ENCODE data around the gene MAB21L4. TPM values are rescaled to one million over a fixed set of nuclear protein-coding genes. Genes with fewer than 3 reads are reported as not detected.

Gene MAB21L4
- total RNA-seq, 4 donors from 2014 or later, result 0.33 to 0.81 TPM; not detected in 2

GRCh38 chr2:240933966-240934700 is 38.2 kb upstream of the MAB21L4 start:
- TF ChIP-seq POLR2A (IDR thresholded peaks at IDR 0.05), result no peak
- TF ChIP-seq, protein P1, sequence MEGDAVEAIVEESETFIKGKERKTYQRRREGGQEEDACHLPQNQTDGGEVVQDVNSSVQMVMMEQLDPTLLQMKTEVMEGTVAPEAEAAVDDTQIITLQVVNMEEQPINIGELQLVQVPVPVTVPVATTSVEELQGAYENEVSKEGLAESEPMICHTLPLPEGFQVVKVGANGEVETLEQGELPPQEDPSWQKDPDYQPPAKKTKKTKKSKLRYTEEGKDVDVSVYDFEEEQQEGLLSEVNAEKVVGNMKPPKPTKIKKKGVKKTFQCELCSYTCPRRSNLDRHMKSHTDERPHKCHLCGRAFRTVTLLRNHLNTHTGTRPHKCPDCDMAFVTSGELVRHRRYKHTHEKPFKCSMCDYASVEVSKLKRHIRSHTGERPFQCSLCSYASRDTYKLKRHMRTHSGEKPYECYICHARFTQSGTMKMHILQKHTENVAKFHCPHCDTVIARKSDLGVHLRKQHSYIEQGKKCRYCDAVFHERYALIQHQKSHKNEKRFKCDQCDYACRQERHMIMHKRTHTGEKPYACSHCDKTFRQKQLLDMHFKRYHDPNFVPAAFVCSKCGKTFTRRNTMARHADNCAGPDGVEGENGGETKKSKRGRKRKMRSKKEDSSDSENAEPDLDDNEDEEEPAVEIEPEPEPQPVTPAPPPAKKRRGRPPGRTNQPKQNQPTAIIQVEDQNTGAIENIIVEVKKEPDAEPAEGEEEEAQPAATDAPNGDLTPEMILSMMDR (IDR thresholded peaks at IDR 0.05), result no peak
- DNase-seq, result no peak

DNA sequence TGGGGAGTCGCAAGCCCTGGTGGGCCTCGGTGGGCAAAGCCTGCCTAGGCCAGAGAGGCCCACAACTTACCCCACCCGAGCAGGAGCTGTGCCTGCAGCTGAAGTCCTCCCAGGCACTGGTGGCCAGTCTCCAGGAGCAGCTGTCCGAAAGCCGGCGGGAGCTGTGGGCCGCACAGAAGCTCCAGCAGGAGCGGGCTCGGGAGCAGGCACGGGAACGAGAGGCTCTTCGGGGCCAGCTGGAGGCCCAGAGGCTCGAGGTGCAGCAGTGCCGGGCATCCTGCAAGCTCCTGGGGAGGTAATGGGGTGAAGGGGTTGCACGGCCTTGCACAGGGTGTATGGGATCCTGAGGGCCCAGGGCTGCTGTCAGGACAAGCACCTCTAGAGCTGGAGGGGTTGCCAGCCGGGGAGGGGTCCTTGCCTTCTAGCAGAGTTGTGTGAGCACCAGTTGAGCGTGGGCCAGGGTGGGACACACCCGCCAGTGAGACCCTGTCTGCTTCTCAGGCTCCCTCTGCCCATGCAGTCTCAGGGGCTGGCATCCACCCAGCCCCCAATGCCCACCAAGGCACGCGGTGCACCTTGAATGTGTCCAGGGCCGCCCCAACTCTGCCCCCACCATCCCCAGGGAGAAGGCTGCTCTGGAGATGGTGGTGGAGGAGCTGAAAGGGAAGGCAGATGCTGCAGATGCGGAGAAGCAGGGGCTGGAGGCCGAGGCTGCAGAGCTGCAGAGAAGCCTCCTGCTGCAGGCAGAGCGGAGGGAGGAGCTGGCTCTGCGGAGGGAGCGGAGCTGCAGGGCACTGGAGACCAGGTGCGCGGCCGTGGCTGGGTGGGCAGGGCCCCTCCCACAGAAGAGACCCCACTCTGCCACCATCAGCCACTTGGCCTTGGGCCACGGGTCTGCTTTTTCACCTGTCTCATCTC is 37.4 kb upstream of the MAB21L4 start:
- DNase-seq, result no peak
- WGBS, 2 donors, result 83 to 86% methylated on average over 16 to 28 of the region's 30 CpGs
- intact Hi-C loops (cut with DNase I), result no loop called here
- Histone ChIP-seq H3K36me3 (no peaks in the 10 kb centered on the region), H3K27ac (no peak overlapping the region), H3K4me3 (replicated peaks in 1 of 3) (no peak overlapping the region), H3K9me3 (no peaks in the 10 kb centered on the region), H3K4me1 (no peaks in the 10 kb centered on the region), H3K27me3 (no peaks in the 10 kb centered on the region)
- no peak for TF ChIP-seq POLR2A (IDR thresholded peaks at IDR 0.05)
- TF ChIP-seq, protein P1 (IDR thresholded peaks at IDR 0.05), result no peak

More at GRCh38 chr2:240933966-240934700, 38.2 kb upstream of the MAB21L4 start:
- no peaks in the 10 kb centered on the region for H3K27me3 ChIP-seq
- intact Hi-C loops (cut with DNase I), result no loop called here
- H3K4me3 ChIP-seq (replicated peaks in 1 of 3), result no peak overlapping the region
- no peak overlapping the region for H3K27ac ChIP-seq
- no peaks in the 10 kb centered on the region for H3K4me1 ChIP-seq
- H3K9me3 ChIP-seq, result no peaks in the 10 kb centered on the region
- WGBS, 2 donors, result 88 to 94% methylated on average over 15 to 21 of the region's 23 CpGs
- no peaks in the 10 kb centered on the region for H3K36me3 ChIP-seq

DNA sequence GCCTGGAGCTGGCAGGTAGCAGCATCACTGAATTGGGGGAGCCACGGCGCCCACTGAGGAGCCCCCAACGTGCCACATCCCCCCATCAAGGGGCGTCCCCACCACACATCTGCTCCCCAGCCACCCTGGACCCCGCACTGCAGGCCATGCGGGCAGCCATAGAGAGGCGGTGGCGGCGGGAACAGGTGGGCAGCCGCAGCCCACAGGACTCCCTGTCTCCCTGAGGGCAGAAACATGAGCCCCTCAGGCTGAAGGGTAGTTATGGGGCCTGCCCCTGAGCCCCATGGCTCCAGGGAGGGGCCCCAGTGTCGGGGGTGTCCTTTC is 36.7 kb upstream of the MAB21L4 start:
- TF ChIP-seq, protein P1 (IDR thresholded peaks at IDR 0.05), result no peak
- no peak for TF ChIP-seq POLR2A (IDR thresholded peaks at IDR 0.05)
- whole genome bisulfite sequencing, 2 donors, result 60 to 94% methylated on average over 1 to 8 of the region's 11 CpGs
- H3K27ac ChIP-seq, result no peak overlapping the region
- intact Hi-C loops (cut with DNase I), result no loop called here
- no peak for DNase-seq
- H3K9me3 ChIP-seq, result no peaks in the 10 kb centered on the region
- no peaks in the 10 kb centered on the region for H3K27me3 ChIP-seq
- no peaks in the 10 kb centered on the region for H3K36me3 ChIP-seq
- no peaks in the 10 kb centered on the region for H3K4me1 ChIP-seq
- H3K4me3 ChIP-seq (replicated peaks in 1 of 3), result no peak overlapping the region

- Histone ChIP-seq H3K27ac (no peak overlapping the region), H3K4me1 (no peaks in the 10 kb centered on the region), H3K4me3 (replicated peaks in 1 of 3) (no peak overlapping the region), H3K36me3 (no peaks in the 10 kb centered on the region), H3K27me3 (no peaks in the 10 kb centered on the region), H3K9me3 (no peaks in the 10 kb centered on the region)
- TF ChIP-seq, protein P1 (IDR thresholded peaks at IDR 0.05), result no peak
- no peak for TF ChIP-seq POLR2A (IDR thresholded peaks at IDR 0.05)
- 89 to 90% methylated on average over 2 to 11 of the region's 21 CpGs for WGBS, 2 donors
- no peak for DNase-seq
- intact Hi-C loops (cut with DNase I), result no loop called here
Measured at GRCh38 chr2:240932001-240932723, 36.2 kb upstream of the MAB21L4 start.

Data from thyroid gland (tissue), 4 donors.